Neural crest cell (in vitro differentiated cells): ENCODE results near the gene MTHFSD. TPM values are rescaled to one million over a fixed set of nuclear protein-coding genes. Genes with fewer than 3 reads are reported as not detected.

Experiments
- DNase-seq: peaks from one replicate; pipeline ENCODE4 v3.0.0; 2021; ENCODE audit warnings: low read depth, mixed read lengths, low spot score
- H3K27ac Mint-ChIP-seq: one replicate; pipeline ENCODE4 v1.8.0; 2021; ENCODE audit warnings: mild to moderate bottlenecking, mixed read lengths; ENCODE audit not compliant: unreplicated experiment
- H3K27me3 Mint-ChIP-seq: 2 replicates; pipeline ENCODE4 v1.8.0; 2021; ENCODE audit warnings: low read depth, mild to moderate bottlenecking, mixed read lengths
- H3K36me3 Mint-ChIP-seq: 2 replicates; pipeline ENCODE4 v1.8.0; 2021; ENCODE audit warnings: low read depth, mild to moderate bottlenecking, mixed read lengths
- H3K4me1 Mint-ChIP-seq: 2 replicates; pipeline ENCODE4 v1.8.0; 2021; ENCODE audit warnings: mixed read lengths
- H3K4me3 Mint-ChIP-seq: one replicate; pipeline ENCODE4 v1.8.0; 2021; ENCODE audit warnings: mild to moderate bottlenecking, mixed read lengths
- H3K9me3 Mint-ChIP-seq: 2 replicates; pipeline ENCODE4 v1.8.0; 2021; ENCODE audit warnings: mixed read lengths
- total RNA-seq: library from RNA; stranded (reverse); gene quantifications from 2 replicates; pipeline ENCODE4 v1.2.1, GENCODE V29; 2021
- TF ChIP-seq, protein P1 (sequence below): fragments of 200-600 bp; sonication (generic); conservative IDR thresholded peaks from 2 replicates; pipeline ENCODE4 v1.5.0; 2021; ENCODE audit warnings: antibody characterized with exemption, mild to moderate bottlenecking

The MTHFSD gene
- total RNA-seq, 1 donor from 2014 or later = 14.0 TPM

- no peaks in the 10 kb centered on the region for H3K9me3 Mint-ChIP-seq
- no peak for DNase-seq
- TF ChIP-seq, protein P1, sequence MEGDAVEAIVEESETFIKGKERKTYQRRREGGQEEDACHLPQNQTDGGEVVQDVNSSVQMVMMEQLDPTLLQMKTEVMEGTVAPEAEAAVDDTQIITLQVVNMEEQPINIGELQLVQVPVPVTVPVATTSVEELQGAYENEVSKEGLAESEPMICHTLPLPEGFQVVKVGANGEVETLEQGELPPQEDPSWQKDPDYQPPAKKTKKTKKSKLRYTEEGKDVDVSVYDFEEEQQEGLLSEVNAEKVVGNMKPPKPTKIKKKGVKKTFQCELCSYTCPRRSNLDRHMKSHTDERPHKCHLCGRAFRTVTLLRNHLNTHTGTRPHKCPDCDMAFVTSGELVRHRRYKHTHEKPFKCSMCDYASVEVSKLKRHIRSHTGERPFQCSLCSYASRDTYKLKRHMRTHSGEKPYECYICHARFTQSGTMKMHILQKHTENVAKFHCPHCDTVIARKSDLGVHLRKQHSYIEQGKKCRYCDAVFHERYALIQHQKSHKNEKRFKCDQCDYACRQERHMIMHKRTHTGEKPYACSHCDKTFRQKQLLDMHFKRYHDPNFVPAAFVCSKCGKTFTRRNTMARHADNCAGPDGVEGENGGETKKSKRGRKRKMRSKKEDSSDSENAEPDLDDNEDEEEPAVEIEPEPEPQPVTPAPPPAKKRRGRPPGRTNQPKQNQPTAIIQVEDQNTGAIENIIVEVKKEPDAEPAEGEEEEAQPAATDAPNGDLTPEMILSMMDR = no peak
- H3K4me1 Mint-ChIP-seq = no peaks in the 10 kb centered on the region
- no peak overlapping the region for H3K27ac Mint-ChIP-seq
- no peaks in the 10 kb centered on the region for H3K36me3 Mint-ChIP-seq
- no peak overlapping the region for H3K4me3 Mint-ChIP-seq
- H3K27me3 Mint-ChIP-seq = peaks cover 52% of the 10 kb centered on the region
Measured at GRCh38 chr16:86524029-86524428, 31.0 kb downstream of the MTHFSD start.

- Mint-ChIP-seq H3K4me3 (no peak overlapping the region), H3K36me3 (no peaks in the 10 kb centered on the region), H3K27me3 (peaks cover 57% of the 10 kb centered on the region), H3K27ac (no peak overlapping the region), H3K9me3 (no peaks in the 10 kb centered on the region), H3K4me1 (no peaks in the 10 kb centered on the region)
- TF ChIP-seq, protein P1 = no peak
- DNase-seq = no peak
Measured at GRCh38 chr16:86523166-86523740, 31.8 kb downstream of the MTHFSD start.

GRCh38 chr16:86522634-86523033 is 32.4 kb downstream of the MTHFSD start:
- no peaks in the 10 kb centered on the region for H3K4me1 Mint-ChIP-seq
- H3K27me3 Mint-ChIP-seq = peaks cover 63% of the 10 kb centered on the region
- TF ChIP-seq, protein P1 = no peak
- no peaks in the 10 kb centered on the region for H3K36me3 Mint-ChIP-seq
- no peak overlapping the region for H3K27ac Mint-ChIP-seq
- DNase-seq = no peak
- H3K9me3 Mint-ChIP-seq = no peaks in the 10 kb centered on the region
- no peak overlapping the region for H3K4me3 Mint-ChIP-seq

DNA sequence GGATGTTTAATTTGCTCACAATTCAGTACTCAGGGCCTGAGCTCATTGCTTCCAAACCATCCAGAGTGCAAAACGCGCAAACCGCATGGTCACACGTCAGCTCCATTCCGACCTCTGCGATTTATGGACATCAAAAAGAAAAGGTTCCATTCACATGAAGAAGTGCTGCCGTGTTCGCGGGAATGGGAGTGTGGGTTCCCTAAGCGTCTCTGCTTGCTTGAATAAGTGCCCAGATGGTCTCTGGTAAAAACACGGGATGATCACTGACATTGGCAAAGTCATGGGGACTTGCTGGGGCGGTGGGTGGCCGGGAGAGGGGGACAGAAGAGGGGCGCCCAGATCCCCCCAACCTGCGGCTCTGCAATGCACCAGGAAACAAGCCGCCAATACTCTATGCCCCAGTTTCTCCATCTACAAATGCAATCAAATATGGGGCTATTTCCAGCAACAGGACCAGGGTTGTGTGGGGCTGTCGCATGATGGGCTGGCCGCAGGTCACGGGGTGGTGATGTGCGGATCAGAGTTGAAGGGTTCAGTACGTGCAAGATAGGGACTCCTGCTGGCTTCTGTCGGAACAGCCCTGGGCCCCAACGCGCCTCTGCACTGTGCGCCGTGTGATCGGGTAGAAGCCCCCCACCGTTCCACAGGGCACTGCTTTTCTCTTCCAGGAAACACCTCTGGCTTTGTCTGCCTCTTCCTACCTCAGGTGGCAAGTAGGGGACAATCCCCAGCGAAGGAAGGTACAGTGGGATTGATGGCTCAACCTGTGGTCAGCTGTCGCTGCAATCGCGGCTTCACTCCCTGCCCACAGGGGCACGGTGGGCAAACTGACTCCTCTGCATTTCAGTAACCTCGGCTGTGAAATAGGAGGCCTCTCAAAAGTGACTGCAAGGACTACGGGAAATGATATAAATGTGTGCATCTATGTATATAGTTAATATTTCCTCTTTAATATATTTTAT is 33.5 kb downstream of the MTHFSD start:
- no peaks in the 10 kb centered on the region for H3K9me3 Mint-ChIP-seq
- H3K4me1 Mint-ChIP-seq = no peaks in the 10 kb centered on the region

More for the DNA sequence above, 33.5 kb downstream of the MTHFSD start:
- TF ChIP-seq, protein P1 = no peak
- Mint-ChIP-seq H3K36me3 (no peaks in the 10 kb centered on the region), H3K27ac (no peak overlapping the region), H3K27me3 (peaks cover 72% of the 10 kb centered on the region), H3K4me3 (no peak overlapping the region)
- DNase-seq = no peak
